RWPE2 (cell line): ENCODE measurements around the gene PCDHGA10.
"Not testable (repeated sequence)": the region's sequence is repeated elsewhere in the genome, so short reads cannot be mapped to it uniquely, and the experiment has no call there.

Source experiments
- ATAC-seq: fragments of 200-7000 bp; cut with Tn5 transposase; 3 replicates; pipeline ENCODE4 v1.9.1; 2021; ENCODE audit warnings: low read depth
- DNase-seq: peaks from one replicate; pipeline ENCODE4 v3.0.0-alpha.2; 2020; ENCODE audit warnings: low spot score
- H3K27ac ChIP-seq: fragments of 450-650 bp; 2 replicates; pipeline ENCODE4 v1.5.1; 2017; ENCODE audit warnings: mild to moderate bottlenecking; ENCODE audit not compliant: poor library complexity, severe bottlenecking
- H3K27me3 ChIP-seq: fragments of 250-450 bp; sonication (Bioruptor Pico); 2 replicates; pipeline ENCODE4 v1.5.1; 2021; ENCODE audit warnings: mild to moderate bottlenecking, moderate library complexity; ENCODE audit not compliant: insufficient read depth, poor library complexity, severe bottlenecking
- H3K36me3 ChIP-seq: fragments of 250-450 bp; sonication (Bioruptor Pico); 2 replicates; pipeline ENCODE4 v1.5.1; 2020; ENCODE audit warnings: low read depth, mild to moderate bottlenecking, moderate library complexity
- H3K4me1 ChIP-seq: fragments of 250-450 bp; sonication (Bioruptor Pico); 2 replicates; pipeline ENCODE4 v1.5.1; 2021; ENCODE audit warnings: mild to moderate bottlenecking, moderate library complexity; ENCODE audit not compliant: insufficient read depth, poor library complexity, severe bottlenecking
- H3K4me3 ChIP-seq: fragments of 250-450 bp; sonication (Bioruptor Pico); 2 replicates; pipeline ENCODE4 v1.5.1; 2021; ENCODE audit warnings: mild to moderate bottlenecking, moderate library complexity; ENCODE audit not compliant: severe bottlenecking
- H3K9me3 ChIP-seq: fragments of 250-450 bp; sonication (Bioruptor Pico); 2 replicates; pipeline ENCODE4 v1.5.1; 2021; ENCODE audit warnings: mild to moderate bottlenecking, moderate library complexity; ENCODE audit not compliant: severe bottlenecking
- TF ChIP-seq, protein P1 (sequence below): fragments of 450-650 bp; IDR thresholded peaks from one replicate; pipeline ENCODE4 v1.5.1; 2017; ENCODE audit warnings: mild to moderate bottlenecking, moderate library complexity; ENCODE audit not compliant: poor library complexity, severe bottlenecking

The PCDHGA10 gene

GRCh38 chr5:141403387-141403786 lies 9.4 kb upstream of the PCDHGA10 start:
- Histone ChIP-seq H3K4me3 (no peak overlapping the region), H3K27ac (no peak overlapping the region), H3K4me1 (peaks cover 3% of the 10 kb centered on the region), H3K9me3 (peaks cover 33% of the 10 kb centered on the region), H3K27me3 (peaks cover 16% of the 10 kb centered on the region), H3K36me3 (peaks cover 14% of the 10 kb centered on the region)
- TF ChIP-seq, protein P1, sequence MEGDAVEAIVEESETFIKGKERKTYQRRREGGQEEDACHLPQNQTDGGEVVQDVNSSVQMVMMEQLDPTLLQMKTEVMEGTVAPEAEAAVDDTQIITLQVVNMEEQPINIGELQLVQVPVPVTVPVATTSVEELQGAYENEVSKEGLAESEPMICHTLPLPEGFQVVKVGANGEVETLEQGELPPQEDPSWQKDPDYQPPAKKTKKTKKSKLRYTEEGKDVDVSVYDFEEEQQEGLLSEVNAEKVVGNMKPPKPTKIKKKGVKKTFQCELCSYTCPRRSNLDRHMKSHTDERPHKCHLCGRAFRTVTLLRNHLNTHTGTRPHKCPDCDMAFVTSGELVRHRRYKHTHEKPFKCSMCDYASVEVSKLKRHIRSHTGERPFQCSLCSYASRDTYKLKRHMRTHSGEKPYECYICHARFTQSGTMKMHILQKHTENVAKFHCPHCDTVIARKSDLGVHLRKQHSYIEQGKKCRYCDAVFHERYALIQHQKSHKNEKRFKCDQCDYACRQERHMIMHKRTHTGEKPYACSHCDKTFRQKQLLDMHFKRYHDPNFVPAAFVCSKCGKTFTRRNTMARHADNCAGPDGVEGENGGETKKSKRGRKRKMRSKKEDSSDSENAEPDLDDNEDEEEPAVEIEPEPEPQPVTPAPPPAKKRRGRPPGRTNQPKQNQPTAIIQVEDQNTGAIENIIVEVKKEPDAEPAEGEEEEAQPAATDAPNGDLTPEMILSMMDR, result no peak
- no peak for ATAC-seq
- DNase-seq, result no peak

DNA sequence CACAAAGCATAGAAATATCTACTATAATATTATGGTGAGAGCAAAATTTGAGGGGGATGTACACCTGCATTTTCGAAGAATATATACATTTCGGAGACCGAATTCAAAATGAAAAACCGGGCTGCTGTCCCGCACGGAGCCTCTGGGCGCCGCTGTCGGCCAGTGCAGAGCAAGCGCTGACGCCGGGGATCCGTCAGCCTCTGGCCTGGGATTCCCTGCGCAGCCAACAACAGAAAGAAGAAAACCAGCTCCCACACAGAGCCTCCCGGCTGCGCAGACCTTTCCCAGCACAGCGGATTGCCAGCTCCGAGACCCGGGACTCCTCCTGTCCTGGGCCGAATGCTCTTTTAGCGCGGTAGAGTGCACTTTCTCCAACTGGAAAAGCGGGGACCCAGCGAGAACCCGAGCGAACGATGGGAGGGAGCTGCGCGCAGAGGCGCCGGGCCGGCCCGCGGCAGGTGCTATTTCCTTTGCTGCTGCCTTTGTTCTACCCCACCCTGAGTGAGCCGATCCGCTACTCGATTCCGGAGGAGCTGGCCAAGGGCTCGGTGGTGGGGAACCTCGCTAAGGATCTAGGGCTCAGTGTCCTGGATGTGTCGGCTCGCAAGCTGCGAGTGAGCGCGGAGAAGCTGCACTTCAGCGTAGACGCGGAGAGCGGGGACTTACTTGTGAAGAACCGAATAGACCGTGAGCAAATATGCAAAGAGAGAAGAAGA lies 4.8 kb upstream of the PCDHGA10 start, which contains the start of gene PCDHGB6:
PCDHGB6 (plus strand) TSS at position 232 of the 716 bp plus-strand sequence; CDS start at position 414, 182 bp downstream.
- not testable (repeated sequence) for H3K4me1 ChIP-seq, H3K36me3 ChIP-seq, H3K27ac ChIP-seq, H3K27me3 ChIP-seq, DNase-seq
- TF ChIP-seq, protein P1, result peak; percentile 60
- Histone ChIP-seq H3K4me3 (peak within 1 kb of the TSS; percentile 9), H3K9me3 (peaks cover 21% of the 10 kb centered on the region)
- peak; percentile 73; the same call in 2 of the 3 replicates for ATAC-seq

DNA sequence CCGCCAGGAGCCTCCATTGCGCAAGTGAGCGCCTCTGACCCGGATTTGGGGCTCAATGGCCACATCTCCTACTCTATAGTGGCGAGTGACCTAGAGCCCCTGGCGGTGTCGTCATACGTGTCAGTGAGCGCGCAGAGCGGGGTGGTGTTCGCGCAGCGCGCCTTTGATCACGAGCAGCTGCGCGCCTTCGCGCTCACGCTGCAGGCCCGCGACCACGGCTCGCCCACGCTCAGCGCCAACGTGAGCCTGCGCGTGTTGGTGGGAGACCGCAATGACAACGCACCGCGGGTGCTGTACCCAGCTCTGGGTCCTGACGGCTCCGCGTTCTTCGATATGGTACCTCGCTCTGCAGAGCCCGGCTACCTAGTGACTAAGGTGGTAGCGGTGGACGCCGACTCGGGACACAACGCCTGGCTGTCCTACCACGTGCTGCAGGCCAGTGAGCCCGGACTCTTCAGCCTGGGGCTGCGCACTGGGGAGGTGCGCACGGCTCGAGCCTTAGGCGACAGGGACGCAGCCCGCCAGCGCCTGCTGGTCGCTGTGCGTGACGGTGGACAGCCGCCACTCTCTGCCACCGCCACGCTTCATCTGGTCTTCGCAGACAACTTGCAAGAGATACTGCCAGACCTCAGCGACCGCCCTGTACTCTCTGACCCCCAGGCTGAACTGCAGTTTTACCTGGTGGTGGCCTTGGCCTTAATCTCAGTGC lies 3.0 kb upstream of the PCDHGA10 start:
- H3K27ac ChIP-seq, result no peak overlapping the region
- H3K27me3 ChIP-seq, result peaks cover 4% of the 10 kb centered on the region
- peaks cover 3% of the 10 kb centered on the region for H3K4me1 ChIP-seq
- H3K9me3 ChIP-seq, result peaks cover 32% of the 10 kb centered on the region
- H3K4me3 ChIP-seq, result no peak overlapping the region
- ATAC-seq (no peak), DNase-seq (no peak)
- no peaks in the 10 kb centered on the region for H3K36me3 ChIP-seq
- TF ChIP-seq, protein P1, result no peak

- 0 out of 2 replicates have a peak, but pooled peaks cover under 1% of the 10 kb centered on the region for H3K36me3 ChIP-seq
- ATAC-seq (no peak), DNase-seq (no peak)
- peaks cover 4% of the 10 kb centered on the region for H3K27me3 ChIP-seq
- H3K4me3 ChIP-seq, result no peak overlapping the region
- peaks cover 32% of the 10 kb centered on the region for H3K9me3 ChIP-seq
- H3K27ac ChIP-seq, result no peak overlapping the region
- TF ChIP-seq, protein P1, result no peak
- peaks cover 3% of the 10 kb centered on the region for H3K4me1 ChIP-seq
These were observed 1.2 kb upstream of the PCDHGA10 start for GRCh38 chr5:141411575-141411974.
